NOMO-1 treated with DMSO at 0.1 percent for 48 hours (cell line): ENCODE measurements around the gene ARHGAP45.
"Not testable (repeated sequence)": the region's sequence is repeated elsewhere in the genome, so short reads cannot be mapped to it uniquely, and the experiment has no call there.

Experiments used
- DNase-seq: peaks from one replicate; lab custom pipeline; 2025; ENCODE audit not compliant: unreplicated experiment; lab: John Stamatoyannopoulos, UW

The ARHGAP45 gene

DNA sequence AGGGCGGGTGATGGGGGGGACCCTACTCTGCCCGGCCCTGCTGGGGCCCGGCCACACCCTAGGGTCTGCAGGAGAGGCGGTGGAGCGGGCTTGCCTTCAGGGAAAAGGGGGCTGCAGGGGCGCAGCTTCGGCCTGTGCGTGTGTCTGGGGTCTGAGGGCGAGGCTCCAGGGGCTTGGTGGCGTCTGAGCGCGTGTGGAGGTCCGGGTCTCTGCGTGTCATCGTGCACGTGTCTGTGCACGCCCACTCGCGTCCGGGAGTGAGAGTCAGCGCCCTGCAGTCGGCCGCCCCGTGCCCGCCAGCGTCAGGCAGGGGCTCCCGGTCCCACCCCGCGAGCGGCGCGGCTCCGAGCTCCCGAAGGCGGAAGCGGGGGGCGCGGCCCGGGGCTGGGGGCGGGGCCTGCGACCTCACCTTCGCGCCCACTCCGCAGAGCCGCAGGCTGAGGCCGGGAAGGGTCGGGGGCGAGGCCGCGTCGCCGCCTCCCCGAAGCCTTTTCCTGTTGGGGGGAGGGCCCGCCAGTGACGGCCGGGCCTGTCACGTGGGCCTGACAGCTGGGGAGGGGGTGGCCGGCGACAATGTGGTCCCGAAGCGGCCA, at the start of gene ARHGAP45:
ARHGAP45 (plus strand) TSS at position 420 of the 593 bp plus-strand sequence. CDS start 239 bp downstream, outside the sequence.
- DNase-seq, result peak; percentile 50

DNA sequence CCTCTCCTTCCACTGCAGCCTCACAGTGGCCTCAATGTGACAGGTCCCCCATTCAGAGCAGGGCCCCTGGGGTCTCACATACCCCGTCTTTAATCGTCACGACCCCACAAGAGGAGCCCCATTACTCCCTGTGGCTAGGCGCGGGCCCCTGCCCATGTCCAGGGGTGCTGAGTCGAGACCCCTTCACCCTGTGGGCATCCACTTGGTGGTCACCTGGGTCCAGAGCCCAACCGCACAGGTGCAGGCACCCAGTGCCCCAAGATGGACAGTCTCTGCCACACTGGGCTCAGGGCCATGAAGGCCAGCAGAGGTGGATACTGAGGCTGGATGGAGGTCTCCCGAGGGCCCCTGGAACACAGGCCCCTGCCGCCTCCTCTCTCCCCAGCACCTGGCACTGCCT, 49.1 kb upstream of the ARHGAP45 start:
- no peak for DNase-seq

DNA sequence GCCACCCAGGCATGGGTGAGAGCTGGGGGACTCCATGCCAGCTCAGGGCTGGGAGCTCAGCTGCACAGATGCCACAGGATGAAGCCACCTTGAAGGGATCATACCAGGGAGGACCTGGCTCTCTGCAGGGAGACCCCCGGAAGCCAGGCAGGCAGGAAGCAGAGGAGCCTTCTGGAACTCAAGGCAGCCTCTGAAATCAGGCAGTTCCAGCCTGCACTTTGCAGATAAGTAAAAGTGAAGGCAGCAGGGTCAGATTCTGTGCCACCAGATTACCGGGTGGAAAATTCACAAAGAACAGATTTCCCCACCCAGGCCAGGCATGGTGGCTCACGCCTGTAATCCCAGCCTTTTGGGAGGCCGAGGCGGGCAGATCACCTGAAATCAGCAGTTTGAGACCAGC, 48.6 kb upstream of the ARHGAP45 start:
- no peak for DNase-seq

GRCh38 chr19:1018932-1019615, 47.9 kb upstream of the ARHGAP45 start:
- no peak for DNase-seq

DNA sequence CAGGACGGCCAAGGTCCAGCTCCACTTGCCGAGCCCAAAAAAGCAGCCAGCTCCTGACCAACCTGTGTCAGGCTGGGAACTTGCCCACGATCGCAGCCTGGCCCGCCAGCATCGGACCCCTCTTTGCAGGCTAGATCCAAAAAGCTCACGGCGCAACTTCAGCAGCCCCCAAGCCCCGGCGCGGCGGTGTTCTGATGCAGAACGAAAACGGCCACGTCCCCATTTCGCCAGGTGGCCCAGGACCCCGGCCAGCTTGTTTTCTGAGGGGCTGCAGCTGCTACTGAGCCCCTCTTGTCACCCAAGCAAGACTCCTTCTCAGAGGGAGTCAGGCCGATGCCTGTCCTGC, 47.4 kb upstream of the ARHGAP45 start:
- DNase-seq, result no peak

- no peak for DNase-seq
Observed at GRCh38 chr19:1019980-1020867, 46.7 kb upstream of the ARHGAP45 start.

DNA sequence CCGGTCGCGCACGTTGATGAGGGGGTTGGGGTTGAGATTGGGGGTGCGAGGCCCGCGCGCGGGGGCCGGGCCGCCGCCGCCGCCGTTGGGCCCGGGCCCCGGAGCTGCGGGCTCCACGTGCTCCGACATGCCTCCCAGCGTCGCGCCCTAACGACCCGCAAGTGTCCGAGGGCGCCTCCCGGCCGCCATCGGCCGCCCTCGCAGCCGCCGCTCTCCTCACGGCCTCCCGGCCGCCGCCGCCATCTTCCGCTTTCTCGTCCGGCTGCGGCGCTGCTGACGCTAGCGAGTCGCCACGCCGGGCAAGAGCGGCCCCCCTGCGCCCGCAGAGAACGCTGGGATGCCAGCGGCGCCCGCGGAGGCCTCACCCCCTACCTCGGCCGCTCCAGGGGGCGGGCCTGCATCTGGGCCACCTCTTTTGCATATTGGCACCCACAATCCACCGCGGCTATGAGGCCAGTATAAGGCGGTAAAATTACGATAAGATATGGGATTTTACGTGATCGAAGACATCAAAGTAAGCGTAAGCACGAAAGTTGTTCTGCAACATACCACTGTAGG, 46.0 kb upstream of the ARHGAP45 start, which contains the start of gene TMEM259:
TMEM259 (minus strand) TSS at position 256 of the 558 bp plus-strand sequence; CDS start at position 129, 127 bp downstream.
- DNase-seq, result peak; percentile 94

DNA sequence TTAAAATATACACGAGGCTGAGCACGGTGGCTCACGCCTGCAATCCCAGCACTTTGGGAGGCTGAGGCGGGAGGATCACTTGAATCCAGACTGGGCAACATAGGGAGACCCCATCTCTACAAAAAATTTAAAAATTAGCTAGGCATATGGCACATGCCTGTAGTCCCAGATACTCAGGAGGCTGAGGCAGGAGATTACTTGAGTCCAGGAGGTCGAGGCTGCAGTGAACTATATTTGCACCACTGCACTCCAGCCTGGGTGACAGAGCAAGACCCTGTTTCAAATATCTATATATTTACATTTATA, 43.1 kb upstream of the ARHGAP45 start:
- not testable (repeated sequence) for DNase-seq

- not testable (repeated sequence) for DNase-seq
Observed at GRCh38 chr19:1025080-1025479, 41.9 kb upstream of the ARHGAP45 start.

DNA sequence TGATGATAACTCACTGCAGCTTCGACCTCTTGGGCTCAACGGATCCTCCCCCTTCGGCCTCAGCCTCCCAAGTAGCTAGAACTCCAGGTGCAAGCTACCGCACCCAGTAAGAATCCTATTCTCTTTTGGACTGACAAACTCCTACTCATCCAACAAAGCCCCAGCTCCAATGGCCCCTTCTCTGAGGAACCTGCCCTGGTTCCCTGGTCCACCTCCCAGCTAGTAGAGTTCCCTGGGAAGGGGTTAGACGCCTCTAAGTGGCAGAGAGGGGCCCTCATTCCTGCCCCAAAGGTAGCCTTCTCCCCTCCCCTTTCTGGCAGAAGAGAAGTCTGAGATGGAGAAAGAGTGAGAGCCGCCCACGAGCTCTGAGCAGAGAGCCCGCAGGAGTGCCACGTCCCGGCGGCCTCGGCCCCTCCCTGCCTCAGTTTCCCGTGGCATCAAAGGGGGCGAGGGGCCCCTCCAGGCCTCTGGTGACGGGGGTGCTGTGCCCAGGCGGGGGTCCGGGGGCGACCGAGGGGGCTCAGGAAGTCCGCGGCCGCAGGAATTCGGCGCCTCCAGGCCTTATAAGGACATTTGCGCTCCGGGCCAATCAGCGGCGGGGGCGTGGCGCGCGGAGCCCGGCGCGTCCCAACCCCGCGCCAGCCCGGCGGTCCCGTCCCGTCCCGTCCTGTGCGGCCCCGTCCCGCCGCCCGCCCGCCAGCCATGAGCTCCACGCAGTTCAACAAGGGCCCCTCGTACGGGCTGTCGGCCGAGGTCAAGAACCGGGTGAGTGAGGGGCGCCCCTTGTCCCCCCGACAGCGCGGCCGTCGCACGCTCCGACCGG, 40.8 kb upstream of the ARHGAP45 start, which contains the start of gene CNN2:
CNN2 (plus strand) TSS at position 649 of the 823 bp plus-strand sequence; CDS start at position 703, 54 bp downstream.
- peak; percentile 67 for DNase-seq

- peak; percentile 35 for DNase-seq
Observed at GRCh38 chr19:1026783-1027649, 40.0 kb upstream of the ARHGAP45 start.

DNA sequence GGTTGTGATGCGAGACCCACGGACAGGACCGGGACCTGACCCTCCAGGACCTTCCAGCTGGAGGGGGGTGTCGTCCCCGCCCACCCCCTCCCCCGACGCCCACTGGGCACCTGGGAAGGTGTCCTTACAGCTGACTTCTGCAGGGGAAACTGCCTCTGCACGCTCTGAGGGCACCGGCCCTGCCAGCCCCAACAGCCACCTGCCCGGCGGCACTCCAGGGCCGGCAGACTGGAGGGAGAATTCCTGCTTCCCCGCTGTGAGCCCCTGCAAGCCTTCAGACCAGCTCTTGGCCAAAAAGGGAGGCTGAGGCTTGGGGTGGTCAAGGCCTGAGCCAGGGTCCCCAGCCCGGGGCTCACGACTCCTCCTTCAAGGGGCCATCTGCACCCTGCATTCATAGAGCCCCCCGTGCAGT, 39.3 kb upstream of the ARHGAP45 start:
- DNase-seq, result no peak

DNA sequence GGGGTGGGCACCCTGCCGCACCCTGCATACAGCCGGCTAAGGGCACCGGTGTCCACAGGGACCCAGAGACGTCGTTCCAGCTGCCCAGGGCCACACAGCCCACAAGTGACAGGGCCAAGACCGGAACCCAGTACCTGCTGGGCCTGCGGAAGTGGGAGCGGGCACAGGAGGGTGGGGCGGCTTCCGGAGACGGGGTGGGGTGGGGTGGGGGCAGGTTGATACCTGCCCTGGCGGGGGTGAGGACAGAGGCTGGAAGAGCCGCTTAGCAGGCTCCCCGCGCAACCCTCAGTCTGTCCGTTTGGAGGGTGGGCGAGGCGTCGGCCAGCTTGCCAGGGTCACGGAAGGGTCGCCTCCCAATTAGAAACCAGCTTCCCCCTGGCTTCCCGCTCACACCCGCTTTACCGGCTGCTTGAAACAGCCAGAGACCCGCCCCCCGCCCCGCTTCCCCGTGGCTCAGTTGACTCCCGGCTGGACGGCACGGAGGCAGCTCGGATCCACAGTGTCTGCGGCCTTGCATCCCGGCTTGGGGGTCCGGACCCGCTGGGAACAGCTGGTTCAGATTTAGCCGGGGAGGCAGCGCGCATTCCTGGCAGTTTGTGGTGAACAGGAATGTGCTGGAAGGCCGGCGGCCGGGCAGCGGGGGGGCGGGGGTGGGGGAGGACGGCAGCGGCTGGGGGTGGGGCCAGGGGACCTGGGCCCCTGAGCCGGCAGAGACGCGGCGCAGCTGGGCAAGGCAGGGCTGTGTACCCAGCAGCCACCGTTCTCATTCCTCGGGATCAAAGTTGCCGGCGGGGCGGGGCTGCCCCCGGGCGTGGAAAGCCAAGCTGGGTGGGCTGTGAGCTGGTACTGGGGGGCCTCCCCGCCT, 38.7 kb upstream of the ARHGAP45 start:
- peak; percentile 62 for DNase-seq

GRCh38 chr19:1032264-1032867, 34.6 kb upstream of the ARHGAP45 start:
- no peak for DNase-seq

DNA sequence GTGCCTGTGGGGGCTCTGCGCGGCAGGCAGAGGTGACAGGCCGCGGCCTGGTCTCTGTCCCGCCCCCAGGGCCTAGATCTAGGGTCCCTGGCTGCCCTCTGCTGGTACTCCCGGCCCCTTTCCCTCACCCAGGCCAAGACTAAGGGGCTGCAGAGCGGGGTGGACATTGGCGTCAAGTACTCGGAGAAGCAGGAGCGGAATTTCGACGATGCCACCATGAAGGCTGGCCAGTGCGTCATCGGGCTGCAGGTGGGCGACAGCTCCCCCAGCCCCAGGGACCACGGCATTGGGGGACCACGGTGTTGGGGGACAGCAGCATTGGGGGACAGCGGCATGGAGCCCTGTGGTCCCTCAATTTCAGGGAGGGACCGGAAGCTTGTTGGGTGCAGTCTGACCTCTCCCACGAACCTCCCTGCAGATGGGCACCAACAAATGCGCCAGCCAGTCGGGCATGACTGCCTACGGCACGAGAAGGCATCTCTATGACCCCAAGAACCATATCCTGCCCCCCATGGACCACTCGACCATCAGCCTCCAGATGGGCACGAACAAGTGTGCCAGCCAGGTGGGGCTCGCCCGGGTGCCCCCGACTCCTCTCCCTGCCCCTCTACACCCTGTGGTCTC, 30.9 kb upstream of the ARHGAP45 start:
- DNase-seq, result no peak

- DNase-seq, result peak; percentile 71
Observed at GRCh38 chr19:1037621-1038064, 29.3 kb upstream of the ARHGAP45 start.

DNA sequence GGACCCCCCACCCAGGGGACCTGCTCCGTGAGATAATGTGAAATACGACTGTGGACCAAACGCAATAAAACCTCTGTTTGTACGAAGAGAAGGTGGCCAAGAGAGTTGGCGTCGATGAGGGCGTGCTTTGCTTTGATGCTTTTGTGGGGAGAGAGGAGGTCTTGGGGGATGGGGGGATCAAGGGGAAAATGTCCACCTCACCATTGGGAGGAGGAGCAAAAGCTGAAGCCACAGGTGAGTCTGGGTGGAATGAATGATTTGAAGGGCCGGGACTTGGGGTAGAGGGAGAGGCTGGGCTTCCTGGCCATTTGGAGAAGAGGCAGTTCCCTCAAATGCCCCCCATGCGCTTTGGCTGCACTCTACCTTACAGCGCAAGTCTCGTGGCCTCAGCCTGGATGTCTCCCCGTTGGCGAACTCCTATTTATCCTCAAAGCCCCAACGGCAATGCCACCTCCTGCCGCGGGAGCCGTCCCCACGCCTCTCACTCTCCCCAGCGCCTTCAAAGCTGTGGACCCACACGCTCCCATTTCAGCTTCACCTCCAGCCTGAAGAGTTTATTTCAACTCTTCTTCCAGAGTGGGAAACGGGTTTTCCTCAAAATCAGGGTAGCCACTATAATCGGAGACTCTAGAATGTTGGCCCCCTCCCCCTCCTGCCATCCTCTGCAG, 27.9 kb upstream of the ARHGAP45 start:
- DNase-seq, result no peak
